D721Med (cell line): ENCODE data around the gene ANGPTL2.

Experiments used
- DNase-seq: peaks from one replicate; pipeline ENCODE4 v3.0.0; 2011; ENCODE audit warnings: low spot score; ENCODE audit not compliant: insufficient read length
- FAIRE-seq: peaks from 2 replicates; lab custom pipeline; 2011; peaks lifted over from hg19 to GRCh38; lab: Jason Lieb, UNC
- TF ChIP-seq, protein P1 (sequence below): IDR thresholded peaks from 2 replicates; pipeline ENCODE4 v1.5.1; 2012; ENCODE audit warnings: mild to moderate bottlenecking, control low read depth; ENCODE audit not compliant: insufficient read depth; ENCODE audit errors: missing control alignments

The ANGPTL2 gene

DNA sequence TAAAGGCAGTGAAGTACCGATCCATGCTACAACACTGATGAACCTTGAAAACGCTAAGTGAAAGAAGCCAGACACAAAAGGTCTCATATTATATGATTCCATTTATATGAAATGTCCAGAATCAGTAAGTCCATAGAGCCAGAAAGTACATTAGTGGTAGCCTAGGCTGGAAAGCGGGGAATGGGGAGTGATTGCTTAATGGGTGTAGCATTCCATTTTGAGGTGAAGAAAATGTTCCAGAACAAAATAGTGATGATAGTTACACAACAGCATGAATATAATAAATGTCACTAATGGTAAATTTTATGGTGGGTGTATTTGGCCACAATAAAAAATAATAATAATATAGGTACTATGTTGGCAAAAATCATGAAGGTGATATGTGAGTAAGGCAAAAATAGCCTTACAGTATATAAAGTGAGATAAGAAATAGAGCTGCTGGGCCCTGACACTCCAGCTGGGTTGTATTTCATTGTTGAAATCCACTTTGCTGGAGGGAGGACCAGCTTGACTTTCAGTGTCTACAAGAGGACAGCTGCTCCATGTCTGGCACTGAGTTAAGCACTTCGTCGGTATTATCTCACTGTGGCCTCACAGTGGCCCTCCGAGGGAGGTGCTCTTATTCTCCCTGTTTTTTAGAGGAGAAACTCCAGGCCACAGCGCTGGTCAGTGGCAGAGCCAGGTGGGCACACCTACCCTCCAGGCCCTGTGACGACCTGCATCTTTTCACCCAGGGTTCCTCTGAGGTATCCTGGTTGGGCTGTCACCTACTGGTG lies 22.4 kb upstream of the ANGPTL2 start:
- FAIRE-seq (no peak), DNase-seq (no peak)
- TF ChIP-seq, protein P1, sequence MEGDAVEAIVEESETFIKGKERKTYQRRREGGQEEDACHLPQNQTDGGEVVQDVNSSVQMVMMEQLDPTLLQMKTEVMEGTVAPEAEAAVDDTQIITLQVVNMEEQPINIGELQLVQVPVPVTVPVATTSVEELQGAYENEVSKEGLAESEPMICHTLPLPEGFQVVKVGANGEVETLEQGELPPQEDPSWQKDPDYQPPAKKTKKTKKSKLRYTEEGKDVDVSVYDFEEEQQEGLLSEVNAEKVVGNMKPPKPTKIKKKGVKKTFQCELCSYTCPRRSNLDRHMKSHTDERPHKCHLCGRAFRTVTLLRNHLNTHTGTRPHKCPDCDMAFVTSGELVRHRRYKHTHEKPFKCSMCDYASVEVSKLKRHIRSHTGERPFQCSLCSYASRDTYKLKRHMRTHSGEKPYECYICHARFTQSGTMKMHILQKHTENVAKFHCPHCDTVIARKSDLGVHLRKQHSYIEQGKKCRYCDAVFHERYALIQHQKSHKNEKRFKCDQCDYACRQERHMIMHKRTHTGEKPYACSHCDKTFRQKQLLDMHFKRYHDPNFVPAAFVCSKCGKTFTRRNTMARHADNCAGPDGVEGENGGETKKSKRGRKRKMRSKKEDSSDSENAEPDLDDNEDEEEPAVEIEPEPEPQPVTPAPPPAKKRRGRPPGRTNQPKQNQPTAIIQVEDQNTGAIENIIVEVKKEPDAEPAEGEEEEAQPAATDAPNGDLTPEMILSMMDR, result no peak

DNA sequence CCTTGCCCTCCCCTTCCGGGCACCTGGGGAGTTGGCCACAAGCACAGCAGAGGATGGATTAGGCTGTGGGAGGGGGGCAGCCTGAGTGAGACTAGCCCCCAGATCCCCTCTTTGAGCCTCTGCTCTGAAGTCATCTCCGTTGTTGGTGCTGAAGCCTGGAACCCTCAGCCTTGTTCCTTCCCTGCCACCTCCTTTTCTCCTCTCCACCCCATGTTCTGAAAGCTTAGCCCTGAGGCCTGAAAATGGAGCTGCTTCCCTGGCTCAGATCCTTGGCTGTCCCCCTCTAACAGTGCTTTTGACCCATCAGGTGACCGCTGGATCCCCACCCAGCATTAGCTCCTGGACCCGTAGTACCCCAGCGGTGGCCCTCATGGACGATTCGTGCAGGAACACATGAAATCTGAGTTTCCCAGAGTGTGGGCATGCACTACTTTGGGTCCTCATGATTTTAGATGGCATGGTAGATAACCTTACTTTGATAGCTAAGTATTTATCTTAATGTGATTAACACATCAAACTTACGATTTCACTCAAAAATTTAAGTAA lies 21.6 kb upstream of the ANGPTL2 start:
- no peak for FAIRE-seq
- TF ChIP-seq, protein P1, result no peak
- DNase-seq, result no peak

DNA sequence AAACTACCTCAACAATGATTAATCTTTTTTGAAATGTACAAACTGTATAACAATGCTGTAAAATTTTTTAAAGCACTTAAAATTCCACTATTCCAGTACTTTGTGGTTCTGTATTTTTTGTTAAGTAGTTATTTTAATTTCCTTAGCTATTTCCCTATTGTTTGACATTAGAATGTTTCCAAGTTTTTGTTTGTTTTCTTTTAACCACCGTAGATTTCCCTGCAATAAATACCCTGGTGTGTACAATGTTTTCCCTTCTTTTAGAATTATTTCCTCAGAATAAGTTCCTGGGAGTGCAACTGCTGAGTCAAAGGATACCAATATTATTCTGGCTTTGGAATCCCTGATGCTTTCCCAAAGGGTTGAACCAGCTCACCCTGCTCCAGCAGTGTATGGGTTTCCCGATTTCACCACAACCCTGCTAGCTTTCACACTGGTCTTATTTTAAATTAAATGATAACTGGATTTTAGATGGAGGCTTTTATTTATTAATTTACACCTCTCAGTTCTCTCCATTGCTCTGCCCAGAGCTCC lies 20.6 kb upstream of the ANGPTL2 start:
- TF ChIP-seq, protein P1, result no peak
- DNase-seq (no peak), FAIRE-seq (no peak)

DNA sequence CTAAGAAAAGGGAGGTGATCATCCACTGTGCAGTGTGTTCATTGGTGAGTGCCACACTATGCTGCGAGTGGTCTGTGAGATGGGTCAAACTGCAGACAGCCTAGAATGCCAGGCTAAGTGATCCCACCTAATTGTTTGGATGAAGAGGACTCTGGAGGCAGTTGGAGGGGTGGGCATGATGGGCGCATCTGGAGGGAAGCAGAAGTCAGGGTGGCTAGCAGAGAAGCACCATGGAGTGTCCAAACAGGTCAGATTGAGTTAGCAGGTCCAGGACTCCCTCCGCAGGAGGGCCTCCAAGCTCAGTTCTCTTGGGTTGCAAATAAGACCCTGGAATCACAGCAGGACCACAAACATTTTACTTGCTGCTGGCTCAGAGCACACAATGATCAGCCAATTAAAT lies 19.9 kb upstream of the ANGPTL2 start:
- DNase-seq (no peak), FAIRE-seq (no peak)
- TF ChIP-seq, protein P1, result no peak

DNA sequence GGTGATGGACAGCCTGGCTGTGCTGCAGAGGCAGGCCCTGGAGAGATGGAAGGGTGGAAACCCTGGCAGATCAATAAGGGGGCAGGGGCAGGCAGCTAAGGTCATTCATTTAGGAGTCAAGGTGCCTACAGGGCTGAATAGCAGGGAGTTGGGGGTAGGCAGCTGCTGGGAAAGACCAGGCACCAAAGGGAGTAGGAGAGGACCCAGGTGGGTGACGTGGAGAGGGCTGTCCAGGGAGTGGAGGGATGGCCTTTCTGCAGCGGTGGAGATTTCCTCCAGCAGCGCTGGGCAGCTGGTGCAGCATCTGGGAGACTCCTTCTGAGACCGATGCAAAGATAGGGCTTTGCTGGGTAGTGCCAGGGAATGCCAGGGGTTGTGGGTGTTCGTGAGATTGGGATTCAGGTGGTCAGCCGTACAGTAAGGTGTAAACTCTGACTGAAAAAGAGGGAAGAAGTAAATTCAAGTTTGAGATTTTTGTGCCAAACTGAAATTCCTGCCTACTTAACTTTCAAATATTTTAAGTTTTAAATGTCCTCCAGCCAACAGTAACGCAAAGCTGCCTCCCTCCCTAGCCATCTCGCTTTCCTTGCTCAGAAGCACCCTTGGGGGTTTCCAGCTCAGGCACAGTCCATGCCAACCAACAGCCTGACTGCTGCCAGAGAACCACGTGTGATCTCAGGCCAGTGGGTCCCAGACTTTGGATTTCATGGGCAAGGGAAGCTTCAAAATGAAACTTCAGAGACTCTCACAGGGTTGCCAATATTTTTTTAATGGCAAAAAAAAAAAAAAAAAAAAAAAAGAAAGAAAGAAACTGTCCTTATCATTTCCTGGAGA lies 18.6 kb upstream of the ANGPTL2 start:
- TF ChIP-seq, protein P1, result no peak
- DNase-seq (no peak), FAIRE-seq (no peak)

DNA sequence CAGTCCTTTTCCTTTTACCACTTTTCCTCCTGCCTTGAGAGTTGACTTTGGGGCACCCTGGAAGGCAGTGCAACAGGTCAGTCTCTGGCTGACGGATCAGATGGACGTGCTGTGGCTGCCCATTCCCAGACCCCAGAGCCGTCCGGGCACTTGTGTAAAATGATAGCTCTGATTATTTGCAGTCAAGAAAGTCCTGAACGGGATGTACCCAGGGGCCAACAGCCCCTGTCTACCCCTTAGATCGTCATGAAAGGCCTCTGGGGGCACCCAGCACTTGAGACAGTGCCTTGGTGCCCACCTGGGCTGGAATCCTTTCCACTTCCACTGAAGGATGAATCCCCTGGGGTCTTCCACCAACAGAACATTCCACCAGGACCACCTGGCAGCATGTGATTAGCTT lies 17.7 kb upstream of the ANGPTL2 start:
- DNase-seq (no peak), FAIRE-seq (no peak)
- TF ChIP-seq, protein P1, result no peak
